ENCODE measurements around the gene RGS5.
A peak's percentile ranks its signal among the peaks of the same experiment; 100 is the strongest.

The RGS5 gene

DNA sequence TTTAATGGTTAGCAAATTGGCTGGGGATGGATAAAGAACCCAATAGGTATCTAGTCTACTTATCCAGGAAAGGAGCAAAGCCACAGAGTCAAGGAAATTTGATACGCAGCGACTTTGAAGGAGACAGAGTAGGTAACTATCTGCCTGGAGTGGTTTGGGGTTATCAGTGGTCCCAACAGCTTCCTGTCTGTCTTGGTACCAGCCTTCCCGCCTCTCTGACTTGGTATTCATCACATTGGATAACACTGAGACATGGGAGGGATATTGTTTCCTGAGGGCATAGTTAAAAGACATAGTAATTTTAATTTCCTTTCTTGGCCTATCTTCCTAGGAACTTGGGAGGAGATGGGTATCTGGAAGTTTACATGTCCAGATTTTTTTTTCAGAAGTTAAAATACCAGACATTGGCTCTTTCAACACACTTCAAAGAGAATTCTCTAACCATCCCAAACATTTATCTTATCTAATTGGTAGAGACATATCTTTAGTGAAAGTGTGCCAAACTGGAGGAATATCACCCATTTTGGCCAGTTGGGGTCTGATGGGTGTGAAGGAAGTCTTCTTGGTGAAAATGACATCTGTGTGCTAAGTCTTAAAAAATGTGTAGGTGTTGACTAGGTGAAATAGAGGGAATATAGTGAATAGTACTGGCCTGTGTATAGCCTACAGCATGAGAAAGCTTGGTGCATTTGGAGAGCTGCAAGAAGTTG lies 65.0 kb downstream of the RGS5 start:
- DNase-seq: no peak
- WGBS: 81% methylated on average over 3 of the region's 3 CpGs
- no peaks in the 10 kb centered on the region for H3K27me3 ChIP-seq (ENCODE audit: control insufficient read depth in 1 of 2, insufficient read depth in 1 of 2, low read length in 2 of 2)
- no peak overlapping the region for H2BK5ac ChIP-seq (ENCODE audit: low read depth, low read length, poor library complexity, severe bottlenecking)
- no peak overlapping the region for H2AFZ ChIP-seq (ENCODE audit: low read depth, low read length)
- no peak overlapping the region for H3K4me2 ChIP-seq (ENCODE audit: low read length, poor library complexity, severe bottlenecking)
- H2BK15ac ChIP-seq (ENCODE audit: low read depth, poor library complexity, severe bottlenecking): no peak overlapping the region
- no peak overlapping the region for H3K4ac ChIP-seq (ENCODE audit: low read depth in 1 of 2, low read length in 2 of 2)
- no peak overlapping the region for H3K18ac ChIP-seq (ENCODE audit: low read depth in 1 of 2, low read length in 2 of 2)
- no peak overlapping the region for H4K8ac ChIP-seq (ENCODE audit: low read length)
- no peak overlapping the region for H2BK120ac ChIP-seq (ENCODE audit: low read depth, low read length)
- no peaks in the 10 kb centered on the region for H3K4me1 ChIP-seq (ENCODE audit: control insufficient read depth, insufficient read depth, low read depth, low read length)
- no peak overlapping the region for H2BK12ac ChIP-seq (ENCODE audit: low read length in 2 of 2)
- H3K9me3 ChIP-seq (ENCODE audit: control insufficient read depth, low read length): no peaks in the 10 kb centered on the region
- H3K9ac ChIP-seq (ENCODE audit: low read length): no peak overlapping the region
- no peak overlapping the region for H3K27ac ChIP-seq (ENCODE audit: low read length, poor library complexity, severe bottlenecking)
- H4K91ac ChIP-seq (ENCODE audit: low read length): no peak overlapping the region
- no peaks in the 10 kb centered on the region for H3K79me1 ChIP-seq (replicated peaks; ENCODE audit: low read length, poor library complexity, severe bottlenecking)
- no peaks in the 10 kb centered on the region for H3K36me3 ChIP-seq (ENCODE audit: control insufficient read depth in 1 of 2, insufficient read depth in 2 of 2, low read depth in 1 of 2, low read length in 2 of 2)
- H3K23ac ChIP-seq (ENCODE audit: low read length in 2 of 2): no peak overlapping the region
- H3K4me3 ChIP-seq (ENCODE audit: insufficient read depth in 1 of 2, low read depth in 1 of 2, low read length in 2 of 2): no peak overlapping the region
- H2AK5ac ChIP-seq (ENCODE audit: low read length, severe bottlenecking): no peak overlapping the region
- H3K14ac ChIP-seq (ENCODE audit: low read length in 2 of 2): no peak overlapping the region

DNA sequence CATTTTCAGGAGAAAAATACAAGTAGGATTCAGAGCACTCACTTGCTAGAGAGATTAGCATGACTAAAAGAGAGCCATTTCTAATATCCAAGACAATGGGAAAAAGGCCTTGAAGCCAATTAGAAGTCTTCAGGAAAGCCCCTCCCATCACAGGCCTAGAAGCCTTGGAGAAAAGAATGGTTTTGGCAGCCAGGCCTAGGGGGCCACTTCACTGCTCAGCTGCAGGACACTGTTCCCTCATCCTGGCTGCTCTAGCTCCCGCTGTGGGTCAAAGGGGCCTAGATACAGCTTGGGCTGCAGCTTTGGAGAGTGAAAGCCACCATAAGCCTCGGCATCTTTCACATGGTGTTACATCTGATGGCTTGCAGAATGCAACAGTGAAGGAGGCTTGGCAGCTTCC lies 70.7 kb downstream of the RGS5 start:
- Histone ChIP-seq H3K14ac (ENCODE audit: low read length in 2 of 2) (no peak overlapping the region), H3K27ac (ENCODE audit: low read length, poor library complexity, severe bottlenecking) (no peak overlapping the region), H3K27me3 (ENCODE audit: control insufficient read depth in 1 of 2, insufficient read depth in 1 of 2, low read length in 2 of 2) (no peaks in the 10 kb centered on the region), H3K18ac (ENCODE audit: low read depth in 1 of 2, low read length in 2 of 2) (no peak overlapping the region), H3K36me3 (ENCODE audit: control insufficient read depth in 1 of 2, insufficient read depth in 2 of 2, low read depth in 1 of 2, low read length in 2 of 2) (no peaks in the 10 kb centered on the region), H3K23ac (ENCODE audit: low read length in 2 of 2) (no peak overlapping the region), H2AFZ (ENCODE audit: low read depth, low read length) (no peak overlapping the region), H2BK5ac (ENCODE audit: low read depth, low read length, poor library complexity, severe bottlenecking) (no peak overlapping the region), H3K4me2 (ENCODE audit: low read length, poor library complexity, severe bottlenecking) (no peak overlapping the region), H2BK12ac (ENCODE audit: low read length in 2 of 2) (peak overlapping the region in 1 of 2 experiments; percentile 42), H4K91ac (ENCODE audit: low read length) (no peak overlapping the region), H2BK120ac (ENCODE audit: low read depth, low read length) (no peak overlapping the region), H3K4ac (ENCODE audit: low read depth in 1 of 2, low read length in 2 of 2) (no peak overlapping the region), H3K4me1 (ENCODE audit: control insufficient read depth, insufficient read depth, low read depth, low read length) (no peaks in the 10 kb centered on the region), H2BK15ac (ENCODE audit: low read depth, poor library complexity, severe bottlenecking) (no peak overlapping the region), H3K9me3 (ENCODE audit: control insufficient read depth, low read length) (no peaks in the 10 kb centered on the region), H3K79me1 (replicated peaks; ENCODE audit: low read length, poor library complexity, severe bottlenecking) (no peaks in the 10 kb centered on the region), H3K4me3 (ENCODE audit: insufficient read depth in 1 of 2, low read depth in 1 of 2, low read length in 2 of 2) (no peak overlapping the region), H3K9ac (ENCODE audit: low read length) (no peak overlapping the region), H2AK5ac (ENCODE audit: low read length, severe bottlenecking) (no peak overlapping the region), H4K8ac (ENCODE audit: low read length) (no peak overlapping the region)
- 86% methylated on average over 2 of the region's 2 CpGs for WGBS
- no peak for DNase-seq

DNA sequence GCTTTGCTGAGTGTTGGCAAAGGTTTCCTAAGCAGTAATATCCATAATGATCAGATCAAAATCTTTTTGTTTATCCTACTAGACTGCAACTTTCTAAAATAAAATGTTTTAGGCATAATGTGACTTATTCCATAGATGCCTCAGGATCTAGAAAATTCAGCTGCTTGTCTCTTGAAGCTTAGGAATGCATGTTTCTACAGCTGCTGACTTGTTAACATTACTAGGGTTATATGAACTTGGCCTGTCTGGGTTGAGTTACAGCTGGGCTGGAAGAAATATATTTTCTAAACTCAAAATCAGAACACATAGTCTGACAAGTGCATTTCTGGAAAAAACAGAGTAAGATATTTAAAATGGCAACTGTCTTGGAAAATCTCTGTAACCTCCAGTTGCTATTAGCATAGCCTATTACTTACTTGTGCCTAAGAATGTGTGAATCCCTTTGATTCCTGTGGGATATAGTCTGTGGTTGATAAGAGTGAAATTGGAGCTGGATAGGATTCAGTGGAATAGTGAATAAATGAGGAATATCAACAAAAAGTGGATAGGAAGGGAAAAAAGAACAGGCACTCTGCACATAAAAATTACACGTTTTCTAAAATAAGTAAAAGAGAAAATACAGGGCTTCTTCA lies 72.4 kb downstream of the RGS5 start:
- Histone ChIP-seq H3K36me3 (ENCODE audit: control insufficient read depth in 1 of 2, insufficient read depth in 2 of 2, low read depth in 1 of 2, low read length in 2 of 2) (no peaks in the 10 kb centered on the region), H3K14ac (ENCODE audit: low read length in 2 of 2) (no peak overlapping the region), H2BK120ac (ENCODE audit: low read depth, low read length) (no peak overlapping the region), H3K4me3 (ENCODE audit: insufficient read depth in 1 of 2, low read depth in 1 of 2, low read length in 2 of 2) (no peak overlapping the region), H3K9me3 (ENCODE audit: control insufficient read depth, low read length) (no peaks in the 10 kb centered on the region), H3K4me2 (ENCODE audit: low read length, poor library complexity, severe bottlenecking) (no peak overlapping the region), H3K4ac (ENCODE audit: low read depth in 1 of 2, low read length in 2 of 2) (no peak overlapping the region), H3K9ac (ENCODE audit: low read length) (no peak overlapping the region), H3K79me1 (replicated peaks; ENCODE audit: low read length, poor library complexity, severe bottlenecking) (no peaks in the 10 kb centered on the region), H3K27me3 (ENCODE audit: control insufficient read depth in 1 of 2, insufficient read depth in 1 of 2, low read length in 2 of 2) (no peaks in the 10 kb centered on the region), H2BK12ac (ENCODE audit: low read length in 2 of 2) (no peak overlapping the region), H2BK5ac (ENCODE audit: low read depth, low read length, poor library complexity, severe bottlenecking) (no peak overlapping the region), H2AK5ac (ENCODE audit: low read length, severe bottlenecking) (no peak overlapping the region), H3K4me1 (ENCODE audit: control insufficient read depth, insufficient read depth, low read depth, low read length) (no peaks in the 10 kb centered on the region), H3K27ac (ENCODE audit: low read length, poor library complexity, severe bottlenecking) (no peak overlapping the region), H2AFZ (ENCODE audit: low read depth, low read length) (no peak overlapping the region), H2BK15ac (ENCODE audit: low read depth, poor library complexity, severe bottlenecking) (no peak overlapping the region), H3K23ac (ENCODE audit: low read length in 2 of 2) (no peak overlapping the region), H3K18ac (ENCODE audit: low read depth in 1 of 2, low read length in 2 of 2) (no peak overlapping the region), H4K8ac (ENCODE audit: low read length) (no peak overlapping the region), H4K91ac (ENCODE audit: low read length) (no peak overlapping the region)
- 88% methylated on average over 1 of the region's 1 CpG for WGBS
- DNase-seq: peak; percentile 7

DNA sequence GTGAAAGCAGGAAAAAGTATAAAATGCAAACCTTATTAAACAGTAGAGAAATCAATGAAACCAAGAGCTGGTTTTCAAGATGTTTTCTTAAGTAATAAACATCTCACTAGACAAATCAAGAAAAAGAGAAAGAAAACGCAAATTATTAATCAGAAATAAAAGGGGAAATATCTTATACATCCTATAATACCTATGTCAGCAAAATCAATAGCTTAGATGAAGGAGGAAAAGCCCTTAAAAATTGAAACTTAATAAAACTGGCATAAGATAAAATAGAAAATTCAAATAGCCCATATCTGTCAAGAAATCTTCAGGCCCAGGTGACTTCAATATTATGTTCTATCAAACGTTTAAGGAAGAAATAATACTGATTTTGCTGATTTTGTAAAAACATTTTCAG lies 74.4 kb downstream of the RGS5 start:
- Histone ChIP-seq H3K9ac (ENCODE audit: low read length) (no peak overlapping the region), H2BK5ac (ENCODE audit: low read depth, low read length, poor library complexity, severe bottlenecking) (no peak overlapping the region), H3K4me3 (ENCODE audit: insufficient read depth in 1 of 2, low read depth in 1 of 2, low read length in 2 of 2) (no peak overlapping the region), H2BK15ac (ENCODE audit: low read depth, poor library complexity, severe bottlenecking) (no peak overlapping the region), H3K79me1 (replicated peaks; ENCODE audit: low read length, poor library complexity, severe bottlenecking) (no peaks in the 10 kb centered on the region), H3K36me3 (ENCODE audit: control insufficient read depth in 1 of 2, insufficient read depth in 2 of 2, low read depth in 1 of 2, low read length in 2 of 2) (no peaks in the 10 kb centered on the region), H4K91ac (ENCODE audit: low read length) (no peak overlapping the region), H3K4ac (ENCODE audit: low read depth in 1 of 2, low read length in 2 of 2) (no peak overlapping the region), H2AK5ac (ENCODE audit: low read length, severe bottlenecking) (no peak overlapping the region), H3K23ac (ENCODE audit: low read length in 2 of 2) (no peak overlapping the region), H3K27ac (ENCODE audit: low read length, poor library complexity, severe bottlenecking) (no peak overlapping the region), H2BK12ac (ENCODE audit: low read length in 2 of 2) (no peak overlapping the region), H3K4me1 (ENCODE audit: control insufficient read depth, insufficient read depth, low read depth, low read length) (no peaks in the 10 kb centered on the region), H3K4me2 (ENCODE audit: low read length, poor library complexity, severe bottlenecking) (no peak overlapping the region), H3K18ac (ENCODE audit: low read depth in 1 of 2, low read length in 2 of 2) (no peak overlapping the region), H3K27me3 (ENCODE audit: control insufficient read depth in 1 of 2, insufficient read depth in 1 of 2, low read length in 2 of 2) (no peaks in the 10 kb centered on the region), H3K9me3 (ENCODE audit: control insufficient read depth, low read length) (no peaks in the 10 kb centered on the region), H2AFZ (ENCODE audit: low read depth, low read length) (no peak overlapping the region), H4K8ac (ENCODE audit: low read length) (no peak overlapping the region), H3K14ac (ENCODE audit: low read length in 2 of 2) (no peak overlapping the region), H2BK120ac (ENCODE audit: low read depth, low read length) (no peak overlapping the region)
- DNase-seq: no peak
- no CpG with 5 or more reads among the region's 2 CpGs for WGBS

Measured in mesenchymal stem cell (in vitro differentiated cells and primary cell).